ENCODE measurements around the gene MED26.
A peak's percentile ranks its signal among the peaks of the same experiment; 100 is the strongest.

Gene MED26

DNA sequence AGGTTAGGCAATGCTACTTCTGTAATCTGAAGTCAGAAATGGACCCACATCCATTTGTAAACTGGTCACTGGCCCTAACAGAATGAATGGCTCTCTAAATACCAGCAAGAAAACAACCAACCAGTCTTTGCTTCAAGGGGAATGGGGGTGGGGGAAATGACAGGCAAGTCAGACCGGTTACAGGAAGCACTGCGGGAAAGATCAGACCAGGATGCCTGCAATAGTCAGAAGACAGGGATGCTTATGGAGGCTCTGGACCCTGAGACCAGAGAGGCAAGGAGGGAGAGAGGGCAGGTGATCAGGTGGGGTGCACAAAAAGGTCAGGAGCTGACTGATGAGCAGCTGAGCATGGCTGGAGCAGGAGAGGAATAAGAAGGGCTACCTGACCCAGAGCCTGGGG, 13.1 kb downstream of the MED26 start:
- H3K4me3 ChIP-seq (replicated peaks in 1 of 2; ENCODE audit: low read depth in 2 of 2, low read length in 2 of 2) = no peak overlapping the region
- no peak for DNase-seq (ENCODE audit: low read depth in 2 of 2)
- TF ChIP-seq, protein P1, sequence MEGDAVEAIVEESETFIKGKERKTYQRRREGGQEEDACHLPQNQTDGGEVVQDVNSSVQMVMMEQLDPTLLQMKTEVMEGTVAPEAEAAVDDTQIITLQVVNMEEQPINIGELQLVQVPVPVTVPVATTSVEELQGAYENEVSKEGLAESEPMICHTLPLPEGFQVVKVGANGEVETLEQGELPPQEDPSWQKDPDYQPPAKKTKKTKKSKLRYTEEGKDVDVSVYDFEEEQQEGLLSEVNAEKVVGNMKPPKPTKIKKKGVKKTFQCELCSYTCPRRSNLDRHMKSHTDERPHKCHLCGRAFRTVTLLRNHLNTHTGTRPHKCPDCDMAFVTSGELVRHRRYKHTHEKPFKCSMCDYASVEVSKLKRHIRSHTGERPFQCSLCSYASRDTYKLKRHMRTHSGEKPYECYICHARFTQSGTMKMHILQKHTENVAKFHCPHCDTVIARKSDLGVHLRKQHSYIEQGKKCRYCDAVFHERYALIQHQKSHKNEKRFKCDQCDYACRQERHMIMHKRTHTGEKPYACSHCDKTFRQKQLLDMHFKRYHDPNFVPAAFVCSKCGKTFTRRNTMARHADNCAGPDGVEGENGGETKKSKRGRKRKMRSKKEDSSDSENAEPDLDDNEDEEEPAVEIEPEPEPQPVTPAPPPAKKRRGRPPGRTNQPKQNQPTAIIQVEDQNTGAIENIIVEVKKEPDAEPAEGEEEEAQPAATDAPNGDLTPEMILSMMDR (IDR thresholded peaks at IDR 0.05; ENCODE audit: low read depth, low read length) = no peak

DNA sequence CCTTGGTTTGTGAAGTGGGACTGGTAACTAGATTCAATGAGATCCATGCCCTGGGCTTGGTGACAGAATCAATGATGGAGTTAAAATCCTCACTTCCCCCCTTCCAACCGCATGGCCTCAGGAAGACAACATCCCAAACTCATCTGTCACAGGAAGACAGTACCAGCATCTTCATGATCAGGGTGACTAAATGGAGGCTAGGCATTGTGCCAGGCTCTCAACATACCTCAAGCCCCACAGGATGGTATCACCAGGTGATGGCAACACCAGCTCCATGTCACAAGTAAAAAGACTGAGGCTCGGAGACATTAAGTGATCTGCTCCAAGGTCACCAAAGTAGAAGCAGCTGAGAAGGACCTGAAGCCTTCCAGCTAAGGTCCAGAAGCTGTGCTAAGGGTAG, 14.2 kb downstream of the MED26 start:
- TF ChIP-seq, protein P1 (IDR thresholded peaks at IDR 0.05; ENCODE audit: low read depth, low read length) = no peak
- no peak for DNase-seq (ENCODE audit: low read depth in 2 of 2)
- no peak overlapping the region for H3K4me3 ChIP-seq (replicated peaks in 1 of 2; ENCODE audit: low read depth in 2 of 2, low read length in 2 of 2)

DNA sequence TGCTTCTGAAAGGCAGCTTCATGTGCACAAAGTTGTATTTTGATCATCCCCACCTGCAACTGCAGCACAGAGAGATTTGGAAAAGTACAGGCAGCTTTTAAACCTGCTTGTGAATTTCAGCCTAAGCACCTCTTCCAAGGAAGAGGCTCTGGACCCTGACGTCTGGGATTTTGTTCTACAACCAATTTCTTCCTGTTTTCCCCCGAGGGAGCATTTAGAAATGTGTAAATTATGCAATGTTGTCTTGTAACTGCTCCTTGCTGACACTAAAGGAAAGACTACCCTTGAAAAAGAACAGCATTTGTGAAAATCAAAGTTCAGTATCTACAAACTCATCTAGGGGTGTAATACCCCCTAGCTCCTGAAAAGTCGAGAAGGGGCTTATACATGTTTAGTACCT, 15.4 kb downstream of the MED26 start:
- TF ChIP-seq, protein P1 (IDR thresholded peaks at IDR 0.05; ENCODE audit: low read depth, low read length) = no peak
- no peak overlapping the region for H3K4me3 ChIP-seq (replicated peaks in 1 of 2; ENCODE audit: low read depth in 2 of 2, low read length in 2 of 2)
- DNase-seq (ENCODE audit: low read depth in 2 of 2) = peak; percentile 54 to 57

DNA sequence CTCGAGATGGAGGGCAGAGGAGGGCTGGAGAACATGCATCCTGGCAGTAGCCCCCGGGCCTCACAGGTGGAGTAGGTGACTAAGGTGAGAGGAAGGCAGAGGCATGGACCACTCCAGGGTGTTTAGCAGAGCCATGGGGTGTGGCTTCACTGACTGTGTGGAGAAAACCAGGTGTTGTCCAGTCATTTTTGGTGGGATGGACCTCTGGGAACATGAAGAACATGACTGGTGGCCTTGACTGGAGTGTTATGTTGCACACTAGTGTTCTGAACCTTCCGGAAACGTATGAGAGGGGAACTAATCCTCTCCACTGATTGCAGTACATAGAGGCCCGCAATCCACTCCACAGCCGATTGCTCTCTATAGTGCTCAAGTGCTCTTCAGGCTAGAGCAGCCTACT, 16.9 kb downstream of the MED26 start:
- H3K4me3 ChIP-seq (replicated peaks in 1 of 2; ENCODE audit: low read depth in 2 of 2, low read length in 2 of 2) = no peak overlapping the region
- TF ChIP-seq, protein P1 (IDR thresholded peaks at IDR 0.05; ENCODE audit: low read depth, low read length) = no peak
- DNase-seq (ENCODE audit: low read depth in 2 of 2) = no peak

DNA sequence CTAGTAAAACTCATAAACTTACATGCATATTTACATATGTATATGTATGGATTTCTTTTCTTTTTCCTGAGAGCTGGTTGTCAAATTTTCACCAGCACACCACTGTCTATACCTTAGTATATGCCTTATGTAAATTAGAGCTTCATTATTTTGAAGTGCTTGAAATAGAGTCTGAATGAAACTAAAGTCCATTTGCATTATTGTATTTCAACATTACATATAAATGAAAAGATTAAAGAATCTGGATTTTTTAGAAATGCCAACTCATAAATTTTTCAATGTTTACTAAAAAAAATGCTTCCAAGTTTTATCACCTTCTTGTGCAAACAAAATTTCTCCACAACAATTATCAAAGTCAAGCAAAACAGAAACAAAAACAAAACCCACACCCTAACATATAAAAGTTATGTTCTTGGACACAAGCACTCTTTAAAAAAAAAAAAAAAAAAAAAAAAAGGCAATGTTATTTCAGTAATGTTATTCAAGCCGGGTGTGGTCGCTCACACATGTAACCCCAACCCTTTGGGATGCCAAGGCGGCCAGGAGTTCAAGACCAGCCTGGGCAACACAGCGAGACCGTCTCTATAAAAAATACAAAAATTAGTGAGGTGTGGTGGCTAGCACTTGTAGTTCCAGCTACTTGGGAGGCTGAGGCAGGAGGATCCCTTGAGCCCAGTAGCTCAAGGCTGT, 18.3 kb downstream of the MED26 start:
- DNase-seq (ENCODE audit: low read depth in 2 of 2) = no peak
- TF ChIP-seq, protein P1 (IDR thresholded peaks at IDR 0.05; ENCODE audit: low read depth, low read length) = no peak

DNA sequence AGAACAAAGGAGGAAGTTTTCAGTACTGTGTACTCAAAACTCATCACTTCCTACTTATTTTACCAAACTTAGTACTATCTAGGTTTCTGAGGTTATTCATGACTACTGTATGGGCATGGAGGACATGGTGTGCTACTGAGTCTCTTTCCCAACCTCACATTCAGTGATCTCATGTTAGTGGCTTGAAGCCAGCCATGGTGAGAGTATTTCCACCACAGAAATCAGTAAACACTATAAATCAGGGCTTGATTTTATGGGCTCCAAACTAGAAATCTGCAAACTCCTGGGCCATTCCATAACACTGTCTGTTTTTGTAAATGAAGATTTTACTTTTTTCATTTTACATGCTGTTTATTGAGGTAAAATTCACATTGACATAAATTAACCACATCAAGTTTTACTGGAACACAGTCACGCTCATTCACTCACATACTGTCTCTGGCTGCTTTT, 19.7 kb downstream of the MED26 start:
- no peak overlapping the region for H3K4me3 ChIP-seq (replicated peaks in 1 of 2; ENCODE audit: low read depth in 2 of 2, low read length in 2 of 2)
- peak; percentile 82 to 91 for DNase-seq (ENCODE audit: low read depth in 2 of 2)
- TF ChIP-seq, protein P1 (IDR thresholded peaks at IDR 0.05; ENCODE audit: low read depth, low read length) = no peak

More for the DNA sequence above, 18.3 kb downstream of the MED26 start:
- H3K4me3 ChIP-seq (replicated peaks in 1 of 2; ENCODE audit: low read depth in 2 of 2, low read length in 2 of 2) = no peak overlapping the region

DNA sequence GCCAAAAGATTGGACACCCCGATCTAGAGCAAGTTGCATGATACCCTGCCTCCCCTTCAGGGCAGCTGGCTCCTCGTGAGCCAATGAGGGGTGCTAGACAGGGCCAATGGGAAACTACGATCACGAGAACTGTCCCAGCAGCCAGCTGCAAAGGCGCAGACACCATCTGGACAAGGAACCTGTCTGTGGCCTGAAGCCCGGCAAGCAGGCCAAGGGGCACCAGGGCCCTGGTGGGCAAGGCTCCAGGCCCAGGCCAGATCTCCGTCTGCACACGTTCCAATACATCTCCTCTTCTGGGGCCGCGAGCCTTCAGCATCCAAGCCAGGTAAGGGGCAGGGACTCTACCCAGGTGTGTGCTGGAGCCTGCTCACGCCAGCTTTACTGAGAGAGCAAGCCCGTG, 20.2 kb downstream of the MED26 start:
- H3K4me3 ChIP-seq (replicated peaks in 1 of 2; ENCODE audit: low read depth in 2 of 2, low read length in 2 of 2) = no peak overlapping the region
- no peak for DNase-seq (ENCODE audit: low read depth in 2 of 2)
- TF ChIP-seq, protein P1 (IDR thresholded peaks at IDR 0.05; ENCODE audit: low read depth, low read length) = no peak

Data from cardiac fibroblast (primary cell).